H1 (cell line): ENCODE results near the gene PACS1. TPM values are rescaled to one million over a fixed set of nuclear protein-coding genes. Genes with fewer than 3 reads are reported as not detected.

Experiments used
- CTCF ChIA-PET: fragments of 300-600 bp; sonication (Branson Sonifier 250); formaldehyde crosslinking; loops from one replicate; lab custom pipeline; 2021; ENCODE audit not compliant: partially characterized antibody; lab: Charles Lee
- POLR2A ChIA-PET: fragments of 300-600 bp; sonication (Branson Sonifier 250); formaldehyde crosslinking; loops from one replicate; lab custom pipeline; 2021; ENCODE audit warnings: inconsistent platforms; ENCODE audit not compliant: partially characterized antibody; lab: Charles Lee
- DNase-seq, 2 experiments: peaks; one replicate each; pipeline versions ENCODE4 v3.0.0 to v3.0.0-alpha.2; 2010 to 2022; ENCODE audit warnings: low spot score in 2 of 2, low read depth in 1 of 2, mixed read lengths in 1 of 2
- FAIRE-seq: peaks from 2 replicates; lab custom pipeline; 2011; peaks lifted over from hg19 to GRCh38; lab: Jason Lieb, UNC
- H2AFZ ChIP-seq: 2 replicates; pipeline ENCODE4 v1.8.1; 2012; ENCODE audit warnings: low read length, inconsistent platforms
- H2AK5ac ChIP-seq: 2 replicates; pipeline ENCODE4 v1.6.1; 2013; ENCODE audit warnings: low read depth, low read length
- H2BK120ac ChIP-seq: replicated peaks from 2 replicates; pipeline ENCODE3; 2013; ENCODE audit warnings: low read depth, low read length, inconsistent platforms
- H2BK12ac ChIP-seq: 2 replicates; pipeline ENCODE4 v1.6.1; 2013; ENCODE audit warnings: low read depth, low read length
- H2BK15ac ChIP-seq: 2 replicates; pipeline ENCODE4 v1.6.1; 2013; ENCODE audit warnings: low read length
- H2BK20ac ChIP-seq: 2 replicates; pipeline ENCODE4 v1.6.1; 2013; ENCODE audit warnings: low read length
- H2BK5ac ChIP-seq: 2 replicates; pipeline ENCODE4 v1.6.1; 2013; ENCODE audit warnings: low read depth, low read length
- H3K14ac ChIP-seq: 2 replicates; pipeline ENCODE4 v1.6.1; 2013; ENCODE audit warnings: inconsistent platforms; ENCODE audit not compliant: insufficient read length
- H3K18ac ChIP-seq: 2 replicates; pipeline ENCODE4 v1.6.1; 2013; ENCODE audit warnings: low read length; ENCODE audit errors: extremely low read depth
- H3K23ac ChIP-seq: 2 replicates; pipeline ENCODE4 v1.6.1; 2013; ENCODE audit warnings: inconsistent platforms; ENCODE audit not compliant: insufficient read length
- H3K23me2 ChIP-seq: 2 replicates; pipeline ENCODE4 v1.6.1; 2013; ENCODE audit warnings: low read depth, low read length
- H3K27ac ChIP-seq: 2 replicates; pipeline ENCODE4 v1.6.1; 2011; ENCODE audit warnings: low read depth, low read length, inconsistent platforms
- H3K27me3 ChIP-seq, 4 experiments: replicated peaks in 1 of 4; 1 replicate in 1 of 4; 2 replicates in 3 of 4; pipeline versions ENCODE4 v1.6.1 to v1.8.1; 2011 to 2013; ENCODE audit warnings: low read length in 3 of 4, mild to moderate bottlenecking in 3 of 4, inconsistent platforms in 2 of 4, mixed read lengths in 2 of 4, moderate library complexity in 1 of 4; ENCODE audit not compliant: control insufficient read depth in 3 of 4, insufficient read depth in 3 of 4; ENCODE audit errors: extremely low read depth in 1 of 4
- H3K36me3 ChIP-seq, 4 experiments: 2 replicates each; pipeline versions ENCODE4 v1.6.1 to v1.8.1; 2011 to 2013; ENCODE audit warnings: mild to moderate bottlenecking in 4 of 4, low read length in 3 of 4, moderate library complexity in 2 of 4, control low read depth in 1 of 4, inconsistent platforms in 1 of 4; ENCODE audit not compliant: insufficient read depth in 4 of 4, control insufficient read depth in 2 of 4
- H3K4ac ChIP-seq: replicated peaks from 2 replicates; pipeline ENCODE3; 2013; ENCODE audit warnings: low read length, low read depth, mixed read lengths, inconsistent platforms; ENCODE audit not compliant: insufficient read length
- H3K4me1 ChIP-seq, 4 experiments: replicated peaks in 1 of 4; 1 replicate in 1 of 4; 2 replicates in 3 of 4; pipeline versions ENCODE4 v1.6.1 to v1.8.1; 2011 to 2013; ENCODE audit warnings: low read length in 3 of 4, inconsistent platforms in 2 of 4, mixed read lengths in 1 of 4; ENCODE audit not compliant: insufficient read depth in 4 of 4, control insufficient read depth in 3 of 4
- H3K4me2 ChIP-seq, 2 experiments: 2 replicates each; pipeline versions ENCODE4 v1.6.1 to v1.8.1; 2011 to 2013; ENCODE audit warnings: low read depth in 2 of 2, low read length in 2 of 2, control low read depth in 1 of 2, inconsistent platforms in 1 of 2, mild to moderate bottlenecking in 1 of 2; ENCODE audit not compliant: insufficient read depth in 1 of 2
- H3K4me3 ChIP-seq, 4 experiments: fragments of 200-600, 300-600 bp in 1 of 4; sonication (generic), shearing (Covaris generic), sonication (Bioruptor Twin) in 1 of 4; 2 replicates each; pipeline versions ENCODE4 v1.5.1 to v1.8.1; 2011 to 2016; ENCODE audit warnings: low read length in 4 of 4, low read depth in 3 of 4, control low read depth in 2 of 4, inconsistent platforms in 2 of 4, mild to moderate bottlenecking in 2 of 4, mixed read lengths in 1 of 4, moderate library complexity in 1 of 4; ENCODE audit not compliant: insufficient read depth in 2 of 4; ENCODE audit errors: extremely low read depth in 1 of 4
- H3K56ac ChIP-seq: replicated peaks from 2 replicates; pipeline ENCODE3; 2013; ENCODE audit warnings: low read depth, mild to moderate bottlenecking, mixed read lengths, low read length, inconsistent platforms; ENCODE audit not compliant: insufficient read length
- H3K79me1 ChIP-seq: 2 replicates; pipeline ENCODE4 v1.6.1; 2013; ENCODE audit warnings: low read depth, low read length, control low read depth
- H3K79me2 ChIP-seq, 2 experiments: 2 replicates each; pipeline versions ENCODE4 v1.6.1 to v1.8.1; 2012 to 2013; ENCODE audit warnings: low read length in 2 of 2, mild to moderate bottlenecking in 2 of 2, inconsistent platforms in 1 of 2; ENCODE audit not compliant: insufficient read depth in 2 of 2, control insufficient read depth in 1 of 2
- H3K9ac ChIP-seq, 4 experiments: replicated peaks in 1 of 4; 1 replicate in 1 of 4; 2 replicates in 3 of 4; pipeline versions ENCODE4 v1.6.1 to v1.8.1; 2011 to 2013; ENCODE audit warnings: low read depth in 3 of 4, low read length in 3 of 4, control low read depth in 2 of 4, mild to moderate bottlenecking in 2 of 4, moderate library complexity in 2 of 4, inconsistent platforms in 1 of 4; ENCODE audit errors: extremely low read depth in 1 of 4
- H3K9me3 ChIP-seq, 2 experiments: 2 replicates each; pipeline versions ENCODE4 v1.6.1 to v1.8.1; 2012 to 2013; ENCODE audit warnings: mild to moderate bottlenecking in 2 of 2, moderate library complexity in 2 of 2, control low read depth in 1 of 2, inconsistent platforms in 1 of 2, low read depth in 1 of 2, low read length in 1 of 2, mixed read lengths in 1 of 2; ENCODE audit not compliant: insufficient read depth in 2 of 2
- H4K20me1 ChIP-seq, 2 experiments: replicated peaks in 1 of 2; 2 replicates each; pipeline versions ENCODE3 to v1.8.1; 2011 to 2013; ENCODE audit warnings: inconsistent platforms in 2 of 2, low read length in 2 of 2, mild to moderate bottlenecking in 1 of 2; ENCODE audit not compliant: insufficient read depth in 2 of 2, control insufficient read depth in 1 of 2
- H4K5ac ChIP-seq: 2 replicates; pipeline ENCODE4 v1.6.1; 2013; ENCODE audit warnings: low read length, low read depth, mixed read lengths, inconsistent platforms; ENCODE audit not compliant: insufficient read length
- H4K8ac ChIP-seq: 2 replicates; pipeline ENCODE4 v1.8.0; 2013; ENCODE audit warnings: mild to moderate bottlenecking, moderate library complexity, low read length, inconsistent platforms; ENCODE audit not compliant: insufficient read depth; ENCODE audit errors: extremely low read depth
- H4K91ac ChIP-seq: replicated peaks from 2 replicates; pipeline ENCODE3; 2013; ENCODE audit warnings: low read length, mixed read lengths, inconsistent platforms; ENCODE audit not compliant: insufficient read length
- CEBPB ChIP-seq: IDR thresholded peaks from 2 replicates; pipeline ENCODE4 v1.6.1; 2012; ENCODE audit warnings: low read depth, low read length
- HDAC6 ChIP-seq: IDR thresholded peaks from one replicate; pipeline ENCODE4 v1.7.1; 2012; ENCODE audit warnings: low read depth, mild to moderate bottlenecking, inconsistent platforms, low read length, moderate library complexity
- PHF8 ChIP-seq: fragments of 200-600 bp; sonication (generic); conservative IDR thresholded peaks from 2 replicates; pipeline ENCODE4 v1.7.1; 2012; ENCODE audit warnings: low read depth, mild to moderate bottlenecking, inconsistent platforms, low read length, moderate library complexity
- RBBP5 ChIP-seq: IDR thresholded peaks from 2 replicates; pipeline ENCODE4 v1.7.1; 2012; ENCODE audit warnings: low read depth, mild to moderate bottlenecking, inconsistent platforms, low read length, moderate library complexity, borderline replicate concordance
- RXRA ChIP-seq: IDR thresholded peaks from 2 replicates; pipeline ENCODE4 v1.6.1; 2011; ENCODE audit warnings: low read depth, mild to moderate bottlenecking, low read length, moderate library complexity; ENCODE audit not compliant: insufficient read depth
- SIN3A ChIP-seq, 2 experiments: IDR thresholded peaks in 1 of 2; conservative IDR thresholded peaks in 1 of 2; 2 replicates each; pipeline ENCODE4 v1.6.1; 2011 to 2012; ENCODE audit warnings: low read length in 2 of 2, improper control_type of control experiment in 1 of 2, low read depth in 1 of 2, mild to moderate bottlenecking in 1 of 2
- SRF ChIP-seq: IDR thresholded peaks from 2 replicates; pipeline ENCODE4 v1.6.1; 2011; ENCODE audit warnings: mild to moderate bottlenecking, low read depth, low read length, moderate library complexity
- WGBS, 2 experiments: shearing (Covaris generic) in 1 of 2; methylation state at CpG; one replicate each; pipeline versions ENCODE4 v1.1.6 to v1.1.7; 2013 to 2015; ENCODE audit warnings: low lambda C conversion rate in 2 of 2, mixed read lengths in 2 of 2, inconsistent platforms in 1 of 2, low coverage in 1 of 2, missing lambda C conversion rate in 1 of 2; ENCODE audit not compliant: insufficient replicate concordance in 2 of 2, insufficient coverage in 1 of 2, insufficient read length in 1 of 2; ENCODE audit errors: extremely low coverage in 1 of 2, missing lambda C conversion rate in 1 of 2; 5-methylcytosine and 5-hydroxymethylcytosine counted together
- polyA plus RNA-seq, 7 experiments: library from polyadenylated mRNA; depleted of rRNA in 3 of 7; stranded (reverse) in 5 of 7; unstranded in 2 of 7; fragments of >200 nt in 5 of 7; fragments of 200-250 nt in 2 of 7; gene quantifications; 1 replicate in 5 of 7; 2 replicates in 1 of 7; 4 replicates in 1 of 7; pipeline versions ENCODE4 v1.2.1 to v1.2.3, GENCODE V29; 2011 to 2013; ENCODE audit warnings: missing spikeins in 2 of 7, mixed read lengths in 2 of 7
- total RNA-seq: library from RNA; stranded (reverse); fragmentation: NEBNext Ultra II Directional; extraction: Animal tissue kit (Norgen Biotek cat#: 25700); gene quantifications from 2 replicates; pipeline ENCODE4 v1.2.1, GENCODE V29; 2021

Gene PACS1
- total and polyA plus RNA-seq, 2 of the 8 experiments (the other 6 are each of a cell fraction or from before 2014, with no cell fraction given) = 11.5 to 36.0 TPM

DNA sequence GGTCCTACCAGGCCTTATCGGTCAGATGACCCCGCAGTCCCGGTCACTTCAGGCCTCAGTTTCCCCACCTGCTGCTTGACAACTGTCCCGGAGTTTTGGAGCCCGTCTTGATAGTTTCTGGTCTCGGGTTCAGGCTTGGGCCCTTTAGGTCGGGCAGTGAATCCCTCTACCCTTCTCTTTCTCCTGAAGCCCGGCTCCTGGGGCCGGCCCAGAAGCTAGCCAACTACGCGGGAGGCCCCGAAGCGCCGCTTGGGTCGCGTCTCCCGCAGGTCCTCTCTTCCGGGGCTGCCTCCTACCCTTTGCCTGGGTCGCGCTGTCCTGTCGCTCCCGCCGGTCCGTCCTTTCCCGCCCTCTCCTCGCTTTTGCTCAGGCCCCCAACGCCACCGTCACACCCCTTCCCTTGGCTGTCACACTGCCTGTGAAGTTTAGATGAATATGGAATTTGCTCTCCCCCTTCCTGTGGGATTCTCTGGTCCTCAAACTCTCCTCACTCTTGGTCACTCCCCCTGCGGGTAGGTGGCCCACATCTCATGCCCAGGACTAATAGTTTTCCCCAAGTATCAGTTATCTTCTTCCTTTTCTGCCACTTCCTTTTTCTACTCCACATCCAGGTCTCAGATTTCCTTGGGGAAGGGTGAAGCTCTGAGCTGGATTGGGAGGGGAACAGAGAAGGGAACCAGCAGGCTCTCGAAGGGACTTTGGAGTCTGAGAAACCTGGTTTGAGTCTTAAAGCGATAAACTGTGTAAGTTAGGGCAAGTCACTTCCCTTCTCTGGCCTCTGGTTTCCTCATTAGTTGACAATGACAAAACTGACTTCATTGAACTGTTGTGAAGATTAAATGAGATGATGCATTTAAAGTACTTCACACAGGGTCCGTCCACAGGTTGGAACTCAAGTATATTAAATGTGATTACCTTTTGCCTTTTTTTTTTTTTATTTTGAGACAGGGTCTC is 199.2 kb downstream of the PACS1 start:
- Histone ChIP-seq H3K4me2 (peak overlapping the region; percentile 85 to 88), H2AK5ac (no peak overlapping the region), H4K20me1 (peaks cover 5 to 14% of the 10 kb centered on the region in 2 experiments), H3K14ac (no peak overlapping the region), H3K36me3 (peaks cover 7 to 25% (median 16%) of the 10 kb centered on the region in 4 experiments), H4K8ac (peak overlapping the region; percentile 85; the same call in 1 of the 2 replicates), H3K4ac (no peak overlapping the region), H3K27ac (no peak overlapping the region; the same call in 1 of the 2 replicates), H2BK5ac (peak overlapping the region; percentile 98; the same call in 1 of the 2 replicates), H2BK20ac (no peak overlapping the region), H3K9me3 (no peaks in the 10 kb centered on the region), H3K79me1 (peaks cover 6% of the 10 kb centered on the region; the same call in 1 of the 2 replicates), H3K9ac (peak overlapping the region; percentile 71 to 93 (median 88)), H3K27me3 (no peaks in the 10 kb centered on the region), H3K23ac (no peak overlapping the region), H3K23me2 (peaks cover 9% of the 10 kb centered on the region), H2BK12ac (no peak overlapping the region), H3K4me3 (peak overlapping the region; percentile 52 to 91 (median 82)), H2AFZ (no peak overlapping the region), H3K56ac (no peak overlapping the region), H2BK15ac (no peak overlapping the region), H2BK120ac (no peak overlapping the region), H3K4me1 (peaks cover 0 to 5% (median 3%) of the 10 kb centered on the region in 4 experiments; a peak in 5 of 7 replicates), H4K5ac (peak overlapping the region; percentile 77), H3K18ac (peak overlapping the region; percentile 88; the same call in 1 of the 2 replicates), H3K79me2 (peaks cover 0 to 13% of the 10 kb centered on the region in 2 experiments; a peak in 2 of 4 replicates), H4K91ac (no peak overlapping the region)
- ChIA-PET CTCF (interaction anchor here (0.6 to 6.6 kb wide), 9 partner anchors 8 to 322 kb away, joined by 3 to 48 read pairs (median 4); partner anchors contain the start of gene CNIH2), POLR2A (interaction anchor here (0.6 to 9.0 kb wide), 7 partner anchors 12 to 354 kb away, joined by 3 to 125 read pairs (median 5); partner anchors contain the start of genes CNIH2 and YIF1A)
- DNase-seq = peak in 1 of 2 experiments; percentile 70
- no peak for FAIRE-seq
- WGBS, 2 experiments = 9% methylated on average over 29 of the region's 32 CpGs; no CpG with 5 or more reads in 1 of the 2 experiments
- TF ChIP-seq SIN3A (conservative IDR thresholded peaks at IDR 0.05 in 1 of 2, IDR thresholded peaks at IDR 0.05 in 1 of 2; ENCODE audit: low read depth in 1 of 2, low read length in 2 of 2) (peak in 1 of 2 experiments; percentile 19; a peak in 3 of 4 replicates), HDAC6 (no peak), SRF (no peak), RXRA (no peak), PHF8 (peak; percentile 78), CEBPB (no peak), RBBP5 (0 out of 2 replicates have a peak, but pooled peaks have one; percentile 32)
